HPDE6-E6E7 (cell line): Measurements from ENCODE around the gene CCSER1.
A peak's percentile ranks its signal among the peaks of the same experiment; 100 is the strongest.

Experiments used
- DNase-seq: peaks from one replicate; pipeline ENCODE4 v3.0.0; 2011; ENCODE audit warnings: missing footprints; ENCODE audit errors: extremely low spot score

The CCSER1 gene

GRCh38 chr4:90544532-90545045, 417.4 kb downstream of the CCSER1 start:
- no peak for DNase-seq

- DNase-seq: no peak
Measured at GRCh38 chr4:90545380-90545779, 418.2 kb downstream of the CCSER1 start.

GRCh38 chr4:90546114-90546513, 418.9 kb downstream of the CCSER1 start:
- DNase-seq: peak; percentile 67

GRCh38 chr4:90570615-90571014, 443.4 kb downstream of the CCSER1 start:
- DNase-seq: no peak

- DNase-seq: no peak
Measured at GRCh38 chr4:90572996-90573395, 445.8 kb downstream of the CCSER1 start.

GRCh38 chr4:90575371-90575770, 448.2 kb downstream of the CCSER1 start:
- DNase-seq: no peak

GRCh38 chr4:90580326-90580725, 453.1 kb downstream of the CCSER1 start:
- no peak for DNase-seq

GRCh38 chr4:90582087-90582486, 454.9 kb downstream of the CCSER1 start:
- no peak for DNase-seq

- no peak for DNase-seq
Measured at GRCh38 chr4:90584051-90584450, 456.9 kb downstream of the CCSER1 start.

- DNase-seq: no peak
Measured at GRCh38 chr4:90585961-90586360, 458.8 kb downstream of the CCSER1 start.

- DNase-seq: no peak
Measured at GRCh38 chr4:90586799-90587198, 459.6 kb downstream of the CCSER1 start.

GRCh38 chr4:90597927-90598326, 470.7 kb downstream of the CCSER1 start:
- DNase-seq: no peak

GRCh38 chr4:90598741-90599140, 471.5 kb downstream of the CCSER1 start:
- DNase-seq: no peak

GRCh38 chr4:90602726-90603125, 475.5 kb downstream of the CCSER1 start:
- no peak for DNase-seq

- DNase-seq: no peak
Measured at GRCh38 chr4:90603540-90603939, 476.3 kb downstream of the CCSER1 start.

GRCh38 chr4:90606781-90607180, 479.6 kb downstream of the CCSER1 start:
- no peak for DNase-seq

GRCh38 chr4:90614371-90614770, 487.2 kb downstream of the CCSER1 start:
- DNase-seq: no peak

- no peak for DNase-seq
Measured at GRCh38 chr4:90621080-90621479, 493.9 kb downstream of the CCSER1 start.

GRCh38 chr4:90624781-90625180, 497.6 kb downstream of the CCSER1 start:
- no peak for DNase-seq

- DNase-seq: peak; percentile 1
Measured at GRCh38 chr4:90641861-90642599, 514.8 kb downstream of the CCSER1 start.

- no peak for DNase-seq
Measured at GRCh38 chr4:90643156-90643555, 516.0 kb downstream of the CCSER1 start.

- DNase-seq: no peak
Measured at GRCh38 chr4:90648311-90648710, 521.1 kb downstream of the CCSER1 start.

- no peak for DNase-seq
Measured at GRCh38 chr4:90648791-90649190, 521.6 kb downstream of the CCSER1 start.

- DNase-seq: no peak
Measured at GRCh38 chr4:90660672-90661071, 533.5 kb downstream of the CCSER1 start.
